ENCODE data around the gene SLC6A2.

Gene SLC6A2

DNA sequence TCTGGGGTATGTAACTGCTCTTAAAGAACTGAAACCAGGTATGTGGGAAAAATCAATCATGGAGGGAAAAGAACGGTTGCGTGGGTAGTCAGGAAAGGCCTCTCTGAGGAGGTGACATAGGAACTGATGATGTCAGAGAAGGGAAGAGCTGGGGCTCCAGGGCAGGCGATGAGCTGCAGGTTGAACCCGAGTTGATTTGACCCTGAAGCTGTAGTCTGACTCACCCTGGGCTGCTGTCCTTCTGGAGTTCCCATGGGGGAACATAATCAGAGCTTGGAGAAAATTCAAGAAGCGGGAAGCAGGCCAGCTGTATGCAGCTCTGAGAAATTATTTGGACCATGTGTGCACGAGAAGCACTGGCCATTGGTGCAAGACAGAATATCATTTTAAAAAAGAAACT is 16.7 kb downstream of the SLC6A2 start:
- DNase-seq, result peak; percentile 23

DNA sequence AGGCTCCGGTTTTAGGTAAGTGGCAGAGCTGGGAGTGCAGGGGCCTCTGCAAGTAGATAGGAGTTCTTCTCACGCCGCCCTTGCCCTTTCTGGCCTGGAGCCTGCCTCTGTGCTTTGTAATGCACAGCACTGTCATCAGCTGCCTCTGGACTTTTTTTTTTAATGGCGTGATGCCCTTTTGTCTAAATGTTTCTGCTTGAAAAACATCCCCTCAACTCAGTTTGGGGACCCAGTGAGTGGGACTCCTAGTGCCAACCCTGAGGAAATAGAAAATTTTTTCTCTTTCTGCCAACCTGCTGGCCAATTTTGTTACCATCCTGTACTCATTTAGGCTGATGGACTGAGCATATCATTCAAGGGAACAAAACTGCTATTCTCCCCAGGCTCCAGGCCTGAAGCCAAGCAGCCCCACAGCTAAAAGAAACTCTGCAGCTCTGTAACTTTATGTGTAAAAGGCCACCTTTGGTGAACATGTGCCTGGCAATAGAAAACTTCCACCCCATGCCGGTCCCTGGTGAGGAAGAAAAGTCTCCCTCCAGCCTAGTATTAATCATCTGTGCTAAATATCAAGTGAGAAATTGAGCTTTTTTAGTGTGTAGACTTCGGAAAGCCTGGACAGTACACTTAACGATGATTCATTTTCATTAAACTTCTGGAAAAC is 22.5 kb downstream of the SLC6A2 start:
- no peak for DNase-seq

DNA sequence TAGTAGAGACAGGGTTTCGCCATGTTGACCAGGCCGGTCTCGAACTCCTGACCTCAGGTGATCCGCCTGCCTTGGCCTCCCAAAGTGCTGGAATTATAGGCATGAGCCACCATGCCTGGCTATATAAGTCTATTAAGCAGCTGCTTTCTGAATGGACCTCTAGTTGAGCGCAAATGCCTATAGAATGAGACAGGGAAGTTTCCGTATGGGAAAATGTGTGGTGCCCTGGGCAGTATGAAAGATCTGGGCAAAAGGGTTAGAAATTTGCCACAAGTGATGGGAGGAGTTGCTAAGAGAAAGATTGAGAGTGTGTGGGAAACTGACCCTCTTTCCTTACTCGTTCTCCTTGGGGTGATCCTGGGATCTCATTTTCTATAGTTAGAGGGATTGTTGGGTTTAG is 26.3 kb downstream of the SLC6A2 start:
- DNase-seq, result no peak

DNA sequence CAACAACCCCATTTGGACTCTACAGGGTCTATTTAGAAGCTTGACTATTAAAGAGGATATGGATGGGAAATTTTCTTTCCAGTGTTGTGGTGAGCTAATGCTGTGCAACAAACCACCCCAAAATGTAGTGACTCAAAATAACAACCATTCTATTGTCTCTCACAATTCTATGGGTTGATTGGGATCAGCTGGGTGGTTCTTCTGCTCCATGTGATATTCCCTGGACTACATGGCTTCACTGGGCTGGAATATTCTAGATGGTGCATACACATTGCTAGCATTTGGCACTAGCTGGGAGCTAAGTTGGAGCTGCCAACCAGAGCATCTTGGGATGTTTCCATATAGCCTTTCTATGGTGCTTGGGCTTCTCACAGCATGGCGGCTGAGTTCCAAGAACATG is 30.2 kb downstream of the SLC6A2 start:
- no peak for DNase-seq

DNA sequence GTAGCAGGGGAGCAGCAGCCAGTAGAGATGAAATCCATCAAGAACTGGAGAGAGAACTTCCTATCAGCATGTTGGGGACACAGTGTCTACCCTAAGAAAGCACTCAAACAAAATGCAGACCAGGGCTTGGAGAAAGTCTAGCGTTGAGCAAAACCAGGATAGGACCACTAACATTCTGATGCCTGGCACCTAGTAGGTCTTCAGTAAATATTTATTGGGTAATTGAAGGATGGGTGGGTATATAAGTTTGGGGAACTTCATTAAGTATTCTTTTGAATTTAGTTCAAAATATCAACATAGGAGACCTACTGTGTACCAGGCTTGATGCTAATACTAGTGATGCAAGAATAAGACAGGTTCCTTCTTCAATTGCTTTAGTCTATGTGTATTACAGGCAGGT is 30.9 kb downstream of the SLC6A2 start:
- no peak for DNase-seq

DNA sequence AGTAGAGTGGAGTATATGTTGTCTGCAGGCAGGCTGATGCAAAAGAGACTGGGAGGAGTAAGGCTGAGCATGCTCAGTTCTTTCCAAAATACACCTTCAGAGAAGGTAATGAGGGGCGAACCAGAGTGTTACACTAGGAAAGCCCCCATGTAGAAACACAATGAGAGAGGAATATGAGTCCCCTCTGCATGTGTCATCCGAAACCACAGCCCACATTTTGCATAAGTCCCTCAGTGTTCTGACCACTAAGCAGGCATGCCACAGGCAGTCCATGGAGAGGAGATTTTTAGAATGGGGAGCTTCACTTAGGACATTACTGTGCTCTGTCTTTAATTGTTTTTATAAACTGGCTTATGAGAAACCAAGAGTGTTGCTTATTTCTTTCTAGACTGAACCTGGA is 32.0 kb downstream of the SLC6A2 start:
- DNase-seq, result no peak

DNA sequence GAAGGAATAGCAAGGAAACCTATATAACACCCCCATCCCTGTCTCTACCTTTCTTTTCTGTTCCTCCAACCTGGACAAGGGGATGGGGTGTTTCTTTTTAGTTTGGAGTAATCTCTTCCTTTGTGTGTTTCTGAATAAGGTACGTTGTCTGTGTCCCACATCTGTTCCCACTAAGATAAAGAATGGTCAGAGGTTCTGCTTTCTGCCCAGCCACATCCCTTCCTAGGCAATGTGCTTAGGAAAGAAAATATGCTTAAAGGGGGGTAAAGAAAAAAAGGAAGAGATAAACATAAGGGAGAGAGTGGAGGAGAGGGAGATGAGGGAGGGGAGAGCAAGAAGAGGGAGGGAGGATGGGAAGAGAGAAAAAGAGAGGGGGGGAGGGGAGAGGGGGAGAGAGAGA is 35.1 kb downstream of the SLC6A2 start:
- no peak for DNase-seq

DNA sequence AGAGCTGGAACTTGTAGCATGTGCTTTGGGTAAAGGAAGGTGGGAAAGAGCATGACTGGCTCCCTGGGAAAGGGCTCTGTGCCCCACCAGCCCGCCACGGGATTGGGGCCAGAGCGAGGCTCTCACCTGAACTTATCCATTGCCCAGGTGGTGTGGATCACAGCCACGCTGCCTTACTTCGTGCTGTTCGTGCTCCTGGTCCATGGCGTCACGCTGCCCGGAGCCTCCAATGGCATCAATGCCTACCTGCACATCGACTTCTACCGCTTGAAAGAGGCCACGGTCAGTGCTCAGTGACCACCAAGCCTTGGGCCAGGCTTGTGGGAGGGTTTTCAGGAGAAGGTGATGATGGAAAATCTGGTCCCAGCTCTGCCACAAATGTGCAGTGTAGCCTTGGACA is 36.0 kb downstream of the SLC6A2 start:
- DNase-seq, result no peak

DNA sequence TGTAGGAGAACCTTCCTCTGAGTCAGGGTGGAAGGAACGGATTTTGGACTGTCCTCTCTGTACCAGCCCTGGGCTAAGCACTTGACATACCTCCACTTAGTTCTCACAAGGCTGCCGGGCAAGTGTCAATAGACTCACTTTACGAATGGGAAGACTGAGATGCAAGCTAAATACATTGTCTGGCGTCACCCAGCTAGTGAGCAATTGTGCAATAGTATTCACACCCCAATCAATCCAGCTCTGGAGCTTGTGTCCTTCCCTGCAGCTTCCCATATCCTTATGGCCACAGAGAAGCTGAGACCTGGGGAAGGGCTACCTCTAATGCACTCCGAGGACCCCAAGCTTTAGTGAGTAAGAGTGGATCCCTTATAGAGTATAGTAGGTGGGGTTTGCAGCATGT is 39.8 kb downstream of the SLC6A2 start:
- DNase-seq, result no peak

DNA sequence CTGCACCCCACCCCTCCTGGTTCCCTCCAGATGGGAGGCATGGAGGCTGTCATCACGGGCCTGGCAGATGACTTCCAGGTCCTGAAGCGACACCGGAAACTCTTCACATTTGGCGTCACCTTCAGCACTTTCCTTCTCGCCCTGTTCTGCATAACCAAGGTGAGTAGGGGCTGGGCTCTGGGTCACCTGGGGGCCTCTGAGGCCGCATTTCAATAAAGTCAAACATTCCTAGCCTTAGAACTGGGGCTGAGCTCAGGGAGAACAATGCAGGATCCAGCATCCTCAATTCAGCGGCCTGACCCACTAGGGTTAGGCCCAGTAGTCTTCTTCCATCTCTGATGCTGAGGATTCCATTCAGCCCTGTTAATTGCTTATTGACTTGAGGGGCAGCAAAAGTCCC is 42.1 kb downstream of the SLC6A2 start:
- DNase-seq, result no peak

DNA sequence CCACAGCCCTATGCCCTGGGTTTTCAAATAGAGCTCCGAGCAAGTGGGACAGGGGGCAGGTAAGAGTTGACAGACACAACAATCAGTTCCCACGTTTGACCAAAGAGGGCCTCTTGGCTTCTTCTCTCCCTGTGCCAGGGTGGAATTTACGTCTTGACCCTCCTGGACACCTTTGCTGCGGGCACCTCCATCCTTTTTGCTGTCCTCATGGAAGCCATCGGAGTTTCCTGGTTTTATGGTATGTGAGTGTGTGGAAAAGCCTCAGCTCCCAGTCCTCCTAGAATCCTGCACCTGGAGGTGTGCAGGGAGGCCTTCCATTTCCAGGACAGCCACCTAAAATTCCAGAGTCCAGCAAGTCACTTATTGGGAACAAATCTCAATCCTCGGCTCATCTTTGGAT is 42.5 kb downstream of the SLC6A2 start:
- DNase-seq, result no peak

DNA sequence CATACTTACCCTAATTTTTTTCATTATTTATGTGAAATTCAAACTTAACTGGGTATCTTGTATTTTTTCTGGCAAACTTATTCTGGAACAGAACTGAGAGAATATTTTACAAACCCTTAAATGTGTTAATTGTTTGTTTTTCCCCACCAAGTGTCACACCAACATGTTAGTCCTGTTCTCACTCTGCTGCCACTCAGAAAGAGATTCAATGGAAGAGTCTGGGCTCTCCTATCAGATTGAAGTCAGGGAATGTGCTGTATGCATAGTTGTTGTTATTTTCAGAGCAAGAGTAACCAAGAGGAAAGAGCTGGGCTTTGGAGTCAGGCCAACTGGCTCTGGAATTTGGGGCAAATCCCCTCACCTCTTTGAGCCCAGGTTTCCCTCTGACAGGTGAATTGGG is 43.2 kb downstream of the SLC6A2 start:
- no peak for DNase-seq

DNA sequence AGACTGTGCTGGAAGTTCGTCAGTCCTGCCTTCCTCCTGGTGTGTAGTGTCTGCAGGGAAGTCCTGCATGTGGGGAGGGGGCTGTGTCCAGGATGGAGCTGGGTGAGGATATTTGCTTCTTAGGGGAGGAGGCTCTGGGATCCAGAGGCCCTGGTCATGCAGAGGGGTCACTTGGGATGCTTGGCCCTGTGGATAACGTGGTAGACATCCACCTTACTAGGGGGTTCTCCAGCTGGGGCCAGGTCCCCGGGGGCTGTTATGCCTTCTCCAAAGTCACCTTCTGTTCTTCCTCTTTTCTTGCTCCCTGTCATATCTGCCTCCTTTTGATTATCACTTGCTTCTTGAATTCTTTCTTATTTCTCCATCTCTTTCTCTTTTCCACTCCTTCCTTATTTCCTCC is 43.8 kb downstream of the SLC6A2 start:
- DNase-seq, result no peak

DNA sequence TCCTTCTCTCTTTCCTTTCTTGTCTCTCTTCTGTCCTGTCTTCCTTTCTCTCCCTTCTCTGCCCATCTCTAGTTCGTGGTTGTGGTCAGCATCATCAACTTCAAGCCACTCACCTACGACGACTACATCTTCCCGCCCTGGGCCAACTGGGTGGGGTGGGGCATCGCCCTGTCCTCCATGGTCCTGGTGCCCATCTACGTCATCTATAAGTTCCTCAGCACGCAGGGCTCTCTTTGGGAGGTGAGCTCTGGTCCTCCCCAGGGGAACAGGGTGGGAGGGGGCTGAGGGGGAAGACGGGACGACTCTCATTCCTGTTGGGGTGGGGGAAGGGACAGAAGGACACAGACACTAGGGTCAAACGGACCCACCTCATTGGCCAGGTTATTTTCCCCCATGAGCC is 44.3 kb downstream of the SLC6A2 start:
- DNase-seq, result no peak

DNA sequence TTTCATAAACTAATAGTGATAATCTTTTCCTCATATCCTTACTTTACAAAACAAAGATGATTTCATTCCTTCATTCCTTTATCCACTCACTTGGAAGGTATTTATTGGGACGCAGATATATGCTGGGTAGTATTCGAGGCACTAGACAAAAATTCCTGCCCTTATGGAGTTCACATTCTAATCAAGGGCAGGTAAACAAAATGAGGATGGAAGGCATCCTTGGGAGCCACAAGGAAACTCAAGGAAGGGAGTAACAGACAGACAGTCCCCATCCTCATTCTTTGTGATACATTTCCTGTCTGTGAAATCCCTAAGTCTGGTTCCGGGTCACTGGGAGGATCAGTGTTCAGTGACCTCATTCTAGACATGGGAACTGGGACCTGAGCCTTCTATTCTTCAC is 45.2 kb downstream of the SLC6A2 start:
- peak; percentile 28 for DNase-seq

DNA sequence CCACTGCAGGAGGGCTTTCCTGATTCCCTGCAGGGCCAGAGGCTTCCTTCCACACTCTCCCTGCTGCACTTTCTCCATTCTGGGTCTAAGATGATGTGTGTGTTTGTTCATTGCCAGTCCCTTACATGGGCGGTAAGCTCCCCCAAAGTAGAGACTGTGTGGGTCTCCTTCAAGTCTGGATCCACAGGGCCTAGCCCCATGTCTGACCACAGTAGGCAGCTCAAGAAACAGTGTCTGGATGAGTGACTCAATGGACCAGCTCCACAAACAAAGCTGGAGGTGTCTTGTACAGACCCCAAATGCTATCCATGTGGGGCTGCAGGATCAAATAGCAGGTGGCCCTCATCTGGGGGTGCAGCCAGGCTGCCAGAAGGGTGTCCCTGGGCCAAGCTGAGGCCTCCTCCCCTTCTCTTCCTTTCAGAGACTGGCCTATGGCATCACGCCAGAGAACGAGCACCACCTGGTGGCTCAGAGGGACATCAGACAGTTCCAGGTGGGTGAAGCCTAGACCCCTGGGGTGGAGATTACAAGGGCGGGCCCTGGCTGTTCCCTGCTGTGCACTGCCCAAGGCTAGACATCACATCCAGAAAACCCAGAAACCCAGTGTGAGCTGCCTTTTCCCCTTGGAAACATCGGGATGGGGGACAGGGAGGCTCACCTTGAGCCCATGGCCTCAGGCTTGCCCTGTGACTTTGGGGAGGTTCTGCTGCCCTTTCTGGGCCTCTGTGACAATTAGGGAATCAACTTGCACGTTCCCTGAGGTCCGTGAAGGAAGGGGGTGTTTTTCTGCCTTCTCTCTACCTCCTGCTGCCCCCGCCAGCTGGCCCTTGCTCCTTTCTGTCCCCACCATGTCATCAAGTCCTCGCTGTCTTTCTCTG is 45.9 kb downstream of the SLC6A2 start:
- peak; percentile 46 for DNase-seq

DNA sequence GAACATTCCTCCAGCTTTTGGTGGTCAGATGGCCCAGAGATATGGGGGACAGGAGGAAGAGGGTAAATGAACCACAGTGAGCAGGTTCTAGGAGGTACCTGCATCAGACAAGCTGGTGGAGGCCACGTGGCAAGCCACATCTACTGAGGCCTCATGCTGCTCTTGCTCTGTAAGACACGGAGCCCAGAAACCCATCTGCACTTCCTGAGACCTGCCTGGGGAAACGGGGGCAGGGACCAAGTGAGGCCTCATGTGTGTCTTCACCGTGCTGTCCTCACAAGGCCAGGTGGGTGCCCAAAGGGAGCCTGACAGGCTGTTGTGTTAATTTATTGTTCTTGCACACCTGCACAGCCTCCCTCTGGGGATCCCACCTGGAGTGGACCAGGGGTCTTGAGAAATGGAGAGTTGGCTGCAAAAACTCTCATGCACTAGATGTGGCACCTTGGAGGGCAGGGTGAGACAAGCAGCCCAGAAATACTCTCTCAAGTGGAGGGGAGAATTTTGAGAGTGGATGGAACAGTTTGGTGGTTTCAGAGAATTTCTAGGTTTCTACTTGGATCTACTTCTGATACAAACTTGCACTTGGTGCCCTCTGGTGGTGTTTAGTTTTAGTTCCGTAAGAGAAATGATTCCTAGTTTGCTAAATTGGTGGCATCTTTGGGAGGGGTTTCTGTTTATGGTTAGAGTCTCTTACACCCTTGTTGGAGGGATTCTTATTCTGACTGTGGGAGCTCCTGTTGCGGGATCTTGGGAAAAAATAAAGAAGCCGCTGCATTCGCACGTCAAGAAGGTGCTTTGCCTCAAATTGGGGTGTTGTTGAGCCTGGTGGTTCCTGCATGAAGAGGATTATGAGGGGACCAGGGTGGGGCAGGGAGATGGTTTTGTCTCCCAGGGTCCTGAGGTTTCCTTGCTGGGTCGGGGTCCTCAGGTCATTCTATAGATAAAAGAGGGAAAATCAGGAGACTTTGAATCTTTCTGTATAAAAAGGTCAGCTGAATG is 47.5 kb downstream of the SLC6A2 start:
- DNase-seq, result peak; percentile 56

DNA sequence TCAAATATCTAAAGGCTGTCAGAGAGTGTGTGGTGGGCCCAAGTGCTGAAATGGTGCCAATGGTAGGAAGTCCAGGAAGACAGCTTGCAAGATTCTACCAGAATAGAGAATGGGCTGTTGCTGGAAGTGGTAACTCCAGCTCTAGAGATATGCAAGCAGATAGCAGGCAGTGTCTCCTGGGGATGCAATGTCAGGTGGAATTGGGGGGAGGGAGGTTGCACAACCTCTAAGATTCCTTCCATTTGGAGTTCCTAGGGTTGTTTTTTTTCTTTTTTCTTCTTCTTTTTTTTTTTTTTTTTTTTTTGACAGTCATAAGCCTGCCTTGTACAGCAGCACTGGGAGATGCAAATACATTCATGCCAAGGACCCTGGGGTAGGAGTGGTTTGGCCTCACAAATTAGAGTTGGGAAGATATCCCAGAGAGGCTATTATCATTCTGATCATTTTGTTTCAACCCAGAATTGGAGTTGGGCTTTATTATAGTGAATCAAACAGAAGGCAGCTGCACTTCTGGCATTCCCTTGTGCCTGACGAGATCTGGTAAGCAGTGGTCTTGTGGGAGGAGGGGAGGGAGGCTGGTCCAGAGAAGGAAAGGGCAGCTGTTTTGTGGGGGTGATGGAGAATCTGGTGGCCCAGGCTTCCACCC is 51.1 kb downstream of the SLC6A2 start:
- no peak for DNase-seq

DNA sequence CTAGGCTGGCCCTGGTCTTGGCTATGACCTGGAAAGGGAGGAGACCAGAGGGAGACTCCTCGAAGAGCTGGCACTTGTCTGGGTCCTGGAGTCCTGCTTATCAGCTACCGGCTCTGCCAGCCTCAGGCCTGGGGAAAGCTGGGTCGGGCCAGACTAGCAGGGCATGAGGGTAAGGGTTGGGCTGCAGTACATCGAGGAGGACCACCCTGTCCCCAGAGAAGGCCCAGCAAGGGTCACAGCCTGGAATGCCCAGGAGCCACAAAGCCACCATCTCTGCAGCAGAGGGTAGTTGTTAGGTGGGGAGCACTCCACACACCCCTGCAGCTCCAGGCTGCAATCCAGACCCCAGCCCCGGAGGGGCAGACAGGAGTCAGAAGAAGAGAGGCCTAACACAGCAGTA is 54.0 kb downstream of the SLC6A2 start:
- DNase-seq, result no peak

DNA sequence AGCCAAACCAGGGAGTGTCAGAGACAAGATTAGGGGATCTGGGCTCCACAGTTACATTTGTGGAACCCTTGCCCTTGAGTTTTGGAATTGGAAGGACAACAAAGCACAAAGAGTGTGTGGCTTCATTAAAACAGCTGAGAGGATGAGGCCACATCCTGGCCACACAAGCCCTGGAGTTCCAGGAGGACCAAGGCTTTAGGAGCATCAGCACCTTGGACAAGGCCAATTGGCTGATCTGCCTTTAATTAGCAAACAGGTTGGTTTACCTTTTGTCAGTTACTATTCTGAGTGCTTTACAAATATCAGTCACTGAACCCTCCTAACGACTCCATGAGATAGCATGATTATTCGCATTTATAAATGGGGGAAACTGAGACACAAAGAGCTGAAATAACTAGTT is 54.7 kb downstream of the SLC6A2 start:
- no peak for DNase-seq

DNA sequence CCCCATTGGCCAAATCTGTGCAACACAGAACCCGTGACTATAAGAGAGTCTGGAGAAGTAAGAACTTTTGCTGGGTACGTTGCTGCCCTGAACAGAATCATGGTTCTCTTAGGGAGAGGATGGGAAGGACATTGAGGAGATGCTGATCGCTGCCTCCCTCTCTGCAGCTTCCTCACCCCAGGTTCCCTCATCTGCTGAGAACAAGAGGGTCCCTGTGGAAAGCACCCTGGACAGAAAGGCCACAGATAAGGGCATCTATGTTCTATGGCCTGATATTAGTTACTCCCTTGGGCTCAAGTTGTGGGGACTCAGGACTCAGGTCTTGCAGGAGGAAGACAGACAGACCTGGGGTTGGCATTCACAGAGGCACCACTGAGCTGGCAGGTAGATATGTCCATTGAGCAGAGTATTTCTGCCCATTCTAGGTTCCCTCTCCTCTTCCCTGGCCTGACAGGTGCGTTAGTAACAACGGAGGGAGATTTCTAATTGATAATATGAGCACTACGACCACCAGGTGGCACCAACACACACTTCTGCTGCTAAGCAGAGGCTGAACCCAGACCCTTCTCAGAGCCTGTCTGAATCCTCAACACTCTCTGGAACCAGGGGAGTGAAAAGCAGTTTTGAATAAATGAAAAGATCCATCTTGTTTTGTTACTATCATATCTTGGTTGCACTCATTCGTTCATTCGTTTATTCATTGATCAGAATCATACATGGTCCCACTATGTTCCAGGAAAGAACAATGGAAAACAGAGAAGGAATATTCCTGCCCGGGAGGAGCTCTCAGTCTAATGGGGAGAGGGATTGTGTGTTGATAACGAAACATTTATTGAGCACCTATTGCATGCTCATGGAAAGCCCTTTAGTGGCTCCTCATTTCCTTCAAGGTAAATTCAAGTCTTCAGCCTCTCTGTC is 56.4 kb downstream of the SLC6A2 start:
- DNase-seq, result peak; percentile 43

Measured in fibroblast of skin of back (primary cell).